ENCODE results near the gene HS3ST4. TPM values are rescaled to one million over a fixed set of nuclear protein-coding genes. Genes with fewer than 3 reads are reported as not detected.

The HS3ST4 gene
- total and polyA plus RNA-seq, 2 of the 8 experiments (the other 6 are each of a cell fraction or from before 2014, with no cell fraction given): 1.9 to 3.3 TPM

DNA sequence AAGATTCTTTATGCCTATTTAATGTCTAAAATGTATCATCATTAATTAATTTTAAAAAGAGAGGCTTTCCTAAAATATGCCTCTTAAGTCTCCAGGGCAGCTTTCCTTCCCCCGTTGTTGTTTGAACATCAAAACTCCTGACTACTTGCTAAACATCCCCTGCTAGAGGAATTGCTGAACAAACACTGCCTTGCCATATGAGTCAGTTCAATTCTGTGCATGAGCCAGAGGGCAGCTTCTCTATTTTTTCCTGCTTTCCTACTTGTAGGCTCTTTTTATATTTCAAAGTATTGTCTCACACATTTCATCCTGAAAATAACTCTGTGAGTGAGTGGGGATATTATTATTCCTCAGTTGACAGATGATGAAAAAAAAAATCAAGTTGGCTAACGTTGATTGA, 143.4 kb downstream of the HS3ST4 start (continued):
- TF ChIP-seq, protein P1, sequence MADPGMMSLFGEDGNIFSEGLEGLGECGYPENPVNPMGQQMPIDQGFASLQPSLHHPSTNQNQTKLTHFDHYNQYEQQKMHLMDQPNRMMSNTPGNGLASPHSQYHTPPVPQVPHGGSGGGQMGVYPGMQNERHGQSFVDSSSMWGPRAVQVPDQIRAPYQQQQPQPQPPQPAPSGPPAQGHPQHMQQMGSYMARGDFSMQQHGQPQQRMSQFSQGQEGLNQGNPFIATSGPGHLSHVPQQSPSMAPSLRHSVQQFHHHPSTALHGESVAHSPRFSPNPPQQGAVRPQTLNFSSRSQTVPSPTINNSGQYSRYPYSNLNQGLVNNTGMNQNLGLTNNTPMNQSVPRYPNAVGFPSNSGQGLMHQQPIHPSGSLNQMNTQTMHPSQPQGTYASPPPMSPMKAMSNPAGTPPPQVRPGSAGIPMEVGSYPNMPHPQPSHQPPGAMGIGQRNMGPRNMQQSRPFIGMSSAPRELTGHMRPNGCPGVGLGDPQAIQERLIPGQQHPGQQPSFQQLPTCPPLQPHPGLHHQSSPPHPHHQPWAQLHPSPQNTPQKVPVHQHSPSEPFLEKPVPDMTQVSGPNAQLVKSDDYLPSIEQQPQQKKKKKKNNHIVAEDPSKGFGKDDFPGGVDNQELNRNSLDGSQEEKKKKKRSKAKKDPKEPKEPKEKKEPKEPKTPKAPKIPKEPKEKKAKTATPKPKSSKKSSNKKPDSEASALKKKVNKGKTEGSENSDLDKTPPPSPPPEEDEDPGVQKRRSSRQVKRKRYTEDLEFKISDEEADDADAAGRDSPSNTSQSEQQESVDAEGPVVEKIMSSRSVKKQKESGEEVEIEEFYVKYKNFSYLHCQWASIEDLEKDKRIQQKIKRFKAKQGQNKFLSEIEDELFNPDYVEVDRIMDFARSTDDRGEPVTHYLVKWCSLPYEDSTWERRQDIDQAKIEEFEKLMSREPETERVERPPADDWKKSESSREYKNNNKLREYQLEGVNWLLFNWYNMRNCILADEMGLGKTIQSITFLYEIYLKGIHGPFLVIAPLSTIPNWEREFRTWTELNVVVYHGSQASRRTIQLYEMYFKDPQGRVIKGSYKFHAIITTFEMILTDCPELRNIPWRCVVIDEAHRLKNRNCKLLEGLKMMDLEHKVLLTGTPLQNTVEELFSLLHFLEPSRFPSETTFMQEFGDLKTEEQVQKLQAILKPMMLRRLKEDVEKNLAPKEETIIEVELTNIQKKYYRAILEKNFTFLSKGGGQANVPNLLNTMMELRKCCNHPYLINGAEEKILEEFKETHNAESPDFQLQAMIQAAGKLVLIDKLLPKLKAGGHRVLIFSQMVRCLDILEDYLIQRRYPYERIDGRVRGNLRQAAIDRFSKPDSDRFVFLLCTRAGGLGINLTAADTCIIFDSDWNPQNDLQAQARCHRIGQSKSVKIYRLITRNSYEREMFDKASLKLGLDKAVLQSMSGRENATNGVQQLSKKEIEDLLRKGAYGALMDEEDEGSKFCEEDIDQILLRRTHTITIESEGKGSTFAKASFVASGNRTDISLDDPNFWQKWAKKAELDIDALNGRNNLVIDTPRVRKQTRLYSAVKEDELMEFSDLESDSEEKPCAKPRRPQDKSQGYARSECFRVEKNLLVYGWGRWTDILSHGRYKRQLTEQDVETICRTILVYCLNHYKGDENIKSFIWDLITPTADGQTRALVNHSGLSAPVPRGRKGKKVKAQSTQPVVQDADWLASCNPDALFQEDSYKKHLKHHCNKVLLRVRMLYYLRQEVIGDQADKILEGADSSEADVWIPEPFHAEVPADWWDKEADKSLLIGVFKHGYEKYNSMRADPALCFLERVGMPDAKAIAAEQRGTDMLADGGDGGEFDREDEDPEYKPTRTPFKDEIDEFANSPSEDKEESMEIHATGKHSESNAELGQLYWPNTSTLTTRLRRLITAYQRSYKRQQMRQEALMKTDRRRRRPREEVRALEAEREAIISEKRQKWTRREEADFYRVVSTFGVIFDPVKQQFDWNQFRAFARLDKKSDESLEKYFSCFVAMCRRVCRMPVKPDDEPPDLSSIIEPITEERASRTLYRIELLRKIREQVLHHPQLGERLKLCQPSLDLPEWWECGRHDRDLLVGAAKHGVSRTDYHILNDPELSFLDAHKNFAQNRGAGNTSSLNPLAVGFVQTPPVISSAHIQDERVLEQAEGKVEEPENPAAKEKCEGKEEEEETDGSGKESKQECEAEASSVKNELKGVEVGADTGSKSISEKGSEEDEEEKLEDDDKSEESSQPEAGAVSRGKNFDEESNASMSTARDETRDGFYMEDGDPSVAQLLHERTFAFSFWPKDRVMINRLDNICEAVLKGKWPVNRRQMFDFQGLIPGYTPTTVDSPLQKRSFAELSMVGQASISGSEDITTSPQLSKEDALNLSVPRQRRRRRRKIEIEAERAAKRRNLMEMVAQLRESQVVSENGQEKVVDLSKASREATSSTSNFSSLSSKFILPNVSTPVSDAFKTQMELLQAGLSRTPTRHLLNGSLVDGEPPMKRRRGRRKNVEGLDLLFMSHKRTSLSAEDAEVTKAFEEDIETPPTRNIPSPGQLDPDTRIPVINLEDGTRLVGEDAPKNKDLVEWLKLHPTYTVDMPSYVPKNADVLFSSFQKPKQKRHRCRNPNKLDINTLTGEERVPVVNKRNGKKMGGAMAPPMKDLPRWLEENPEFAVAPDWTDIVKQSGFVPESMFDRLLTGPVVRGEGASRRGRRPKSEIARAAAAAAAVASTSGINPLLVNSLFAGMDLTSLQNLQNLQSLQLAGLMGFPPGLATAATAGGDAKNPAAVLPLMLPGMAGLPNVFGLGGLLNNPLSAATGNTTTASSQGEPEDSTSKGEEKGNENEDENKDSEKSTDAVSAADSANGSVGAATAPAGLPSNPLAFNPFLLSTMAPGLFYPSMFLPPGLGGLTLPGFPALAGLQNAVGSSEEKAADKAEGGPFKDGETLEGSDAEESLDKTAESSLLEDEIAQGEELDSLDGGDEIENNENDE (IDR thresholded peaks at IDR 0.05; ENCODE audit: insufficient replicate concordance, low read length): no peak
- no peak for TF ChIP-seq FOSL1 (IDR thresholded peaks at IDR 0.05; ENCODE audit: insufficient read depth, low read depth, low read length)
